ENCODE measurements around the gene ITGAV.

The ITGAV gene

GRCh38 chr2:186641807-186642321 is 52.0 kb downstream of the ITGAV start:
- H2AFZ ChIP-seq (ENCODE audit: low read length) = 0 out of 2 replicates have a peak overlapping the region, but pooled peaks have one; percentile 16
- no peaks in the 10 kb centered on the region for H3K27me3 ChIP-seq (ENCODE audit: insufficient read depth, low read length, poor library complexity, severe bottlenecking)
- no peaks in the 10 kb centered on the region for H4K20me1 ChIP-seq (ENCODE audit: insufficient read depth, low read length, poor library complexity, severe bottlenecking)
- H3K4me1 ChIP-seq (ENCODE audit: insufficient read depth, low read length, poor library complexity, severe bottlenecking) = no peaks in the 10 kb centered on the region
- H3K4me2 ChIP-seq (ENCODE audit: low read depth, low read length, poor library complexity, severe bottlenecking) = no peak overlapping the region
- H3K9me3 ChIP-seq (ENCODE audit: insufficient read depth, low read depth, low read length) = no peaks in the 10 kb centered on the region
- H3K9me2 ChIP-seq (replicated peaks; ENCODE audit: low read depth, low read length) = no peaks in the 10 kb centered on the region
- H3F3A ChIP-seq (ENCODE audit: low read depth) = no peaks in the 10 kb centered on the region
- TF ChIP-seq EZH2phosphoT487 (IDR thresholded peaks at IDR 0.05; ENCODE audit: borderline replicate concordance) (no peak), CTCF (conservative IDR thresholded peaks at IDR 0.05; ENCODE audit: low read length) (peak; percentile 83)
- H3K9ac ChIP-seq (ENCODE audit: low read depth, low read length, poor library complexity, severe bottlenecking) = no peak overlapping the region
- H3K79me2 ChIP-seq (ENCODE audit: insufficient read depth, low read length) = no peaks in the 10 kb centered on the region
- H3K4me3 ChIP-seq (ENCODE audit: low read length, poor library complexity, severe bottlenecking) = no peak overlapping the region
- H3K36me3 ChIP-seq (ENCODE audit: insufficient read depth, low read length) = peaks cover 3% of the 10 kb centered on the region; the same call in 1 of the 2 replicates

- no peak overlapping the region for H3K4me2 ChIP-seq (ENCODE audit: low read depth, low read length, poor library complexity, severe bottlenecking)
- no peak for TF ChIP-seq CTCF (conservative IDR thresholded peaks at IDR 0.05; ENCODE audit: low read length)
- no peak for TF ChIP-seq EZH2phosphoT487 (IDR thresholded peaks at IDR 0.05; ENCODE audit: borderline replicate concordance)
- no peaks in the 10 kb centered on the region for H3K4me1 ChIP-seq (ENCODE audit: insufficient read depth, low read length, poor library complexity, severe bottlenecking)
Observed at GRCh38 chr2:186644791-186645190, 54.9 kb downstream of the ITGAV start.

GRCh38 chr2:186645999-186646398 is 56.1 kb downstream of the ITGAV start:
- TF ChIP-seq CTCF (conservative IDR thresholded peaks at IDR 0.05; ENCODE audit: low read length) (no peak), EZH2phosphoT487 (IDR thresholded peaks at IDR 0.05; ENCODE audit: borderline replicate concordance) (no peak)
- Histone ChIP-seq H3F3A (ENCODE audit: low read depth) (no peaks in the 10 kb centered on the region), H3K9me2 (replicated peaks; ENCODE audit: low read depth, low read length) (no peaks in the 10 kb centered on the region), H3K9ac (ENCODE audit: low read depth, low read length, poor library complexity, severe bottlenecking) (no peak overlapping the region), H2AFZ (ENCODE audit: low read length) (no peak overlapping the region), H3K9me3 (ENCODE audit: insufficient read depth, low read depth, low read length) (no peaks in the 10 kb centered on the region), H3K36me3 (ENCODE audit: insufficient read depth, low read length) (0 out of 2 replicates have a peak, but pooled peaks cover 3% of the 10 kb centered on the region), H3K27me3 (ENCODE audit: insufficient read depth, low read length, poor library complexity, severe bottlenecking) (no peaks in the 10 kb centered on the region), H3K4me2 (ENCODE audit: low read depth, low read length, poor library complexity, severe bottlenecking) (no peak overlapping the region), H4K20me1 (ENCODE audit: insufficient read depth, low read length, poor library complexity, severe bottlenecking) (no peaks in the 10 kb centered on the region), H3K4me1 (ENCODE audit: insufficient read depth, low read length, poor library complexity, severe bottlenecking) (no peaks in the 10 kb centered on the region), H3K4me3 (ENCODE audit: low read length, poor library complexity, severe bottlenecking) (no peak overlapping the region), H3K79me2 (ENCODE audit: insufficient read depth, low read length) (no peaks in the 10 kb centered on the region)

More at GRCh38 chr2:186644791-186645190, 54.9 kb downstream of the ITGAV start:
- Histone ChIP-seq H3K79me2 (ENCODE audit: insufficient read depth, low read length) (no peaks in the 10 kb centered on the region), H4K20me1 (ENCODE audit: insufficient read depth, low read length, poor library complexity, severe bottlenecking) (no peaks in the 10 kb centered on the region), H3K4me3 (ENCODE audit: low read length, poor library complexity, severe bottlenecking) (no peak overlapping the region), H3K27me3 (ENCODE audit: insufficient read depth, low read length, poor library complexity, severe bottlenecking) (no peaks in the 10 kb centered on the region), H3K36me3 (ENCODE audit: insufficient read depth, low read length) (peaks cover 3% of the 10 kb centered on the region; the same call in 1 of the 2 replicates), H3F3A (ENCODE audit: low read depth) (no peaks in the 10 kb centered on the region), H3K9me3 (ENCODE audit: insufficient read depth, low read depth, low read length) (no peaks in the 10 kb centered on the region), H3K9me2 (replicated peaks; ENCODE audit: low read depth, low read length) (no peaks in the 10 kb centered on the region), H2AFZ (ENCODE audit: low read length) (no peak overlapping the region), H3K9ac (ENCODE audit: low read depth, low read length, poor library complexity, severe bottlenecking) (no peak overlapping the region)
